ENCODE results near the gene CDADC1. TPM values are rescaled to one million over a fixed set of nuclear protein-coding genes. Genes with fewer than 3 reads are reported as not detected.

Gene CDADC1
- total RNA-seq, 1 donor from 2014 or later = 9.2 TPM

DNA sequence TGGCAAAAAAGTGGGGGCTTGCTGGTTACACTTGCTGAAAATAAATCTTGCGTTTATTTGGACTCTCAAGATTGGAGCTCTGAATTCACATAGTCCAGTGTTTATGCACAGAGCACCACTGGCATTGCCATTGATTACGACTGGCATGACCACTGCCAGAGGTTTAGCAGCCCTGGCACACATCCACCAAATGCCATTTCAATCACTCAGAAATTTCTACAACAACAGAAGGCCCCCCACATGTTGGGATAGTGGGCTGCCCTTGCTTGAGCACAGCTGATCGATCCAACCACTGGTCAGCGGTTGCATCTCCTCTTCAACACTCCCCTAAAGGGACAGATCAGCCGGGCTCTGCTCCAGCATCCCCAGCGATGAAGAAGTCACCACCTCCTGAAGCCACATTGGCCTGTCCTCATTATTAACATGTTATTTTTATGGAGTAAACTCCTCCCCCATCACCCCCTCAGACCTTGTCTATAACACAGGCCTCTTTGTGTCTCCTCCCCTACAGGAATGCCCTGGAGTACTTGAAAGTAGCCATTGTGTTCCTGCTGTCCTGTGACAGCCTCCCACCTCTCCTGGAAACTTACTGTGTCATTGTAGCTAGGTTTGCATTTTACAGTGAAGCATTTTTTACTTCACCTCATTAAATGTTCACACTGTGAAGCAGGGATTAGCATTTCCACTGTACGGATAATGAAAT lies 51.3 kb downstream of the CDADC1 start:
- Mint-ChIP-seq H3K27ac (no peak overlapping the region), H3K36me3 (no peaks in the 10 kb centered on the region), H3K27me3 (ENCODE audit: low read depth) (peaks cover 19% of the 10 kb centered on the region), H3K4me1 (peaks cover 21% of the 10 kb centered on the region), H3K9me3 (no peaks in the 10 kb centered on the region), H3K4me3 (no peak overlapping the region)
- no peak for DNase-seq (ENCODE audit: low spot score in 2 of 2, unreplicated experiment in 2 of 2)
- TF ChIP-seq, protein P1, sequence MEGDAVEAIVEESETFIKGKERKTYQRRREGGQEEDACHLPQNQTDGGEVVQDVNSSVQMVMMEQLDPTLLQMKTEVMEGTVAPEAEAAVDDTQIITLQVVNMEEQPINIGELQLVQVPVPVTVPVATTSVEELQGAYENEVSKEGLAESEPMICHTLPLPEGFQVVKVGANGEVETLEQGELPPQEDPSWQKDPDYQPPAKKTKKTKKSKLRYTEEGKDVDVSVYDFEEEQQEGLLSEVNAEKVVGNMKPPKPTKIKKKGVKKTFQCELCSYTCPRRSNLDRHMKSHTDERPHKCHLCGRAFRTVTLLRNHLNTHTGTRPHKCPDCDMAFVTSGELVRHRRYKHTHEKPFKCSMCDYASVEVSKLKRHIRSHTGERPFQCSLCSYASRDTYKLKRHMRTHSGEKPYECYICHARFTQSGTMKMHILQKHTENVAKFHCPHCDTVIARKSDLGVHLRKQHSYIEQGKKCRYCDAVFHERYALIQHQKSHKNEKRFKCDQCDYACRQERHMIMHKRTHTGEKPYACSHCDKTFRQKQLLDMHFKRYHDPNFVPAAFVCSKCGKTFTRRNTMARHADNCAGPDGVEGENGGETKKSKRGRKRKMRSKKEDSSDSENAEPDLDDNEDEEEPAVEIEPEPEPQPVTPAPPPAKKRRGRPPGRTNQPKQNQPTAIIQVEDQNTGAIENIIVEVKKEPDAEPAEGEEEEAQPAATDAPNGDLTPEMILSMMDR (IDR thresholded peaks at IDR 0.05; ENCODE audit: unreplicated experiment) = no peak

DNA sequence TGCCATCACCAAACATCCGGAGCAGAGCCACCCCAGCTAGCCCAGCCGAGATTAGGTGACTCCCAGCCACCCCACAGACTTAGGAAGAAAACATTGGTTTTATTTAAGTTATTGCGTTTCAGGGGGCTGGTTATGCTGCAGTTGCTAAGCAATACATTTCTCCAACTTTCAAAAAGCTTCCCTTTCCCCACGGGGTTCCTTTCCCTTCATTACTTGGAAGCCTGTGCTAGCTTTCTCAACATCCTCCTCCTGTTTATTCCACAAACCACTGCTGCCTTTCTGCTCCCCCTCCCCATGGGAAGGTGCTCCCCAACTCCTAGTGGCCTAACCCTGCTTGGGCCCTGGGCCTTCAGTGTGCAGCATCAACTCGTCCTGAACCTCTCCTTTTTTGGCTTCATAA lies 52.6 kb downstream of the CDADC1 start:
- TF ChIP-seq, protein P1 (IDR thresholded peaks at IDR 0.05; ENCODE audit: unreplicated experiment) = no peak
- H3K36me3 Mint-ChIP-seq = no peaks in the 10 kb centered on the region
- H3K27ac Mint-ChIP-seq = no peak overlapping the region
- DNase-seq (ENCODE audit: low spot score in 2 of 2, unreplicated experiment in 2 of 2) = no peak
- no peak overlapping the region for H3K4me3 Mint-ChIP-seq
- H3K27me3 Mint-ChIP-seq (ENCODE audit: low read depth) = peaks cover 19% of the 10 kb centered on the region
- H3K9me3 Mint-ChIP-seq = no peaks in the 10 kb centered on the region
- H3K4me1 Mint-ChIP-seq = peaks cover 21% of the 10 kb centered on the region

DNA sequence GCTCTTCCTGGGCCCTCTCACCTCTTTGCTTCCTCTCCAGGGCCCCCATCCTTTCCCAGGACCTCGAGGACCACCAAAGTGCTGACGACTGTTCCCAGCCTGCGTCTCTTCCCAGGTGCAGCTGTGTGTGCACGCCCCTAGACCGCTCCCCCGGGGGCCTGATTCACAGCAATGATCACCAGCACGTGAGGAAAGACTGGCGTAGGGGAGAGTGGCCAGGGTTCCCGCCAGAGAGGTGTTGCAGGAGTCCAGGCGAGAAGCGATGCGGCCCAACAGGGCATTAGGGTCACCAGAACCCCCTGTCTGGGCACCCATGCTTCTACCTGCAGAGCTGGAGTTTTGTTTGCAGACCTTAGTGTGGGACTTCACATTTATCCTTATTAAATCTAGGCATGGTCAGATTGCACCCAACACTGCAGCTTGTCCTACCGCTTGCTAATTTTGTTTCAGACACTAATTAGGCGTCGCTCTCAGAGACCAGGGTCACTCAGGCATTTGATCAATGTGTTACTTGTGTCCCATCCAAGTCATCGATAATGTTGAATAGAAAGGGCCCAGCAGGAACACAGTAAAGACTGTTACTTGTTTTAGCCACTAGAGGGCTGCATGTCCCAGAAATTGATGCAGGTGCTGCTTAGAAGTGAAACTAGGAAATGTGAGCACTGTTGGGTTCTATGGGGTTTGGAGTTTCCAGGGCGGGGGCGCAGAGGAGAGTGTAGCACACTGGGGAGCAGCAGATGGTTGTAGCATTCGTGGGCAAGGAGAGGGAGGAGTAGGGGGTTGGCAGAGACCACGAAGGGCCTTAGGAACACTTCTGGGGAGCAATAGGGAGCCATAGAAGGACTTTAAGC lies 53.2 kb downstream of the CDADC1 start:
- Mint-ChIP-seq H3K27ac (no peak overlapping the region), H3K4me1 (peaks cover 21% of the 10 kb centered on the region)
- peak in 1 of 2 experiments; percentile 46 for DNase-seq (ENCODE audit: low spot score in 2 of 2, unreplicated experiment in 2 of 2)

DNA sequence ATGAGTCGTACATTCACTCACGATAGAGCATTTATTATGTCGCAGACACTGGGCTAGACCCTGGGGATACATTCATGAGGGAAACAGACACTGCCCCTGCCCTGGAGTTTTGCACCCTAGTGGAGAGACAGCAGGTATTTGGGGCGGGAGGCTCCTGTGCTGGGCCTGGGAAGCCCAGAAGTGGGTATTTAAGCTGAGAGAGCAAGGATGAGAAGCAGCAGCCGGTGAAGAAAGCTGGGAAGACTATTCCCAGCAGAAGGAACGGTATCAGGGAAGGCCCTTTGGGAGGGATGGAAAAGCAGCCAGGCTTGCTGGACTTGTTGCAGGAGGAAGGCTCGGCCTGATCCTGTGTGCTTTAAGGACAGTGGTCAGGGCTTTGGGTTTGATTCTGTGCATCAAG lies 54.5 kb downstream of the CDADC1 start:
- H3K4me1 Mint-ChIP-seq = peaks cover 24% of the 10 kb centered on the region
- no peak overlapping the region for H3K27ac Mint-ChIP-seq
- no peak for DNase-seq (ENCODE audit: low spot score in 2 of 2, unreplicated experiment in 2 of 2)
- no peaks in the 10 kb centered on the region for H3K36me3 Mint-ChIP-seq
- TF ChIP-seq, protein P1 (IDR thresholded peaks at IDR 0.05; ENCODE audit: unreplicated experiment) = no peak
- peaks cover 19% of the 10 kb centered on the region for H3K27me3 Mint-ChIP-seq (ENCODE audit: low read depth)
- no peaks in the 10 kb centered on the region for H3K9me3 Mint-ChIP-seq
- no peak overlapping the region for H3K4me3 Mint-ChIP-seq

More for the DNA sequence above, 53.2 kb downstream of the CDADC1 start:
- Mint-ChIP-seq H3K9me3 (no peaks in the 10 kb centered on the region), H3K27me3 (ENCODE audit: low read depth) (peaks cover 19% of the 10 kb centered on the region), H3K36me3 (no peaks in the 10 kb centered on the region), H3K4me3 (peak overlapping the region; percentile 4)
- TF ChIP-seq, protein P1 (IDR thresholded peaks at IDR 0.05; ENCODE audit: unreplicated experiment) = peak; percentile 80

DNA sequence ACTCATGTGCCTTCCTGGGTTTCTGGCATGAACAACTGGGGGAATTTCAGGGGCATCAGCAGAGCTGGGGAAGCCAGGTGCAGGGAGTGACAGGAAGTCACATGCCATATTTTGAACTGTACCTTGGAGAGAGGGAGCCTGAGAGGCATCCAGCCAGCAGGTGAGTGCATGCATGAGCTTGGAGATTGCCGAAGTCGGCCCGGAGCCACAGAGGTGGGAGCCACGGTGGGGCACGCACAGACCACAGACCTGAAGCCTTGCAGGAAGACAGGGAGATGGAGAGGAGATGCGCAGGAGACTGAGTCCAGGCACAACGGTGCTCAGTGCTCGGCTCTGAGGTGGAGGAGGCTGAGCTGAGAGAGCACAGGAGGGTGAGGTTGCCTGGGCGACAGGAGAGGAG lies 55.1 kb downstream of the CDADC1 start:
- Mint-ChIP-seq H3K36me3 (peaks cover 2% of the 10 kb centered on the region), H3K27ac (no peak overlapping the region), H3K4me3 (no peak overlapping the region), H3K4me1 (peaks cover 30% of the 10 kb centered on the region), H3K27me3 (ENCODE audit: low read depth) (peaks cover 19% of the 10 kb centered on the region), H3K9me3 (no peaks in the 10 kb centered on the region)
- DNase-seq (ENCODE audit: low spot score in 2 of 2, unreplicated experiment in 2 of 2) = no peak
- TF ChIP-seq, protein P1 (IDR thresholded peaks at IDR 0.05; ENCODE audit: unreplicated experiment) = no peak
